Measurements from ENCODE around the gene CBX3. TPM values are rescaled to one million over a fixed set of nuclear protein-coding genes. Genes with fewer than 3 reads are reported as not detected.

CBX3 gene
- total and polyA plus RNA-seq, 2 of the 8 experiments (the other 6 are each of a cell fraction or from before 2014, with no cell fraction given) = 71.3 to 258 TPM

DNA sequence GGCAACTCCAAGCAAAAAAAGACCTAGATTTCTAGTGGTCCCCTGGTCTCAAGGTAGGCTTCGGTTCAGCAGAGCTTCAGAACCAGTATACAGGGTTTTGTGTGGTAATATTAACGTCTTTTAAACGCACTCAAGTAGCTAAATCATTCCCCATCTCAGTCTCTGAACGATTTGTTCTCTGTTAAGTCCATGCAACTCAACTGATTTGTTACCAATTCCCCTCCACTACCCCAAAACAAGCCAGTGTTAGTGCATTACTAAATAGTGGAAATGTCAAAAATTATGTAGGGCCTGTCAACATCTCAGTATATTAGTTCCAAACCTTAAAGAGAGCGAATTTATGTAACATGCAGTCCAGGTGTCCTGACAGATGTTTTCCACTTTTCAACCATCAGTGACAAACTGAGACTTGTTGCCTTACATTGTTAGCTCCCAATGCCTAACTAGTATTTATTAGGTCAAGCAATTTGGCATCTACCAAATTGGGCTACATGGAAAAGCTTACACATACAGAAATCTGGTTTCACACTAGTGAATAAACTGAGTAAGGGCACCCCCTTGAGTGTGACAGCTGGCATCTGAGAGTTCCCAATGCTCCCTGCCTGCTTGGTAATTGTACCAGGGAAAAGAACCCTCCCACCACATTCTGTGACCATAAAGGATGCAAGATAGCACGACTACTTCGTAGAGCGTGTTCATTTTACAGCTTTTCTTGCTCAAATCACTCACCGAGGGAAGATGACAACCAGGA, 13.2 kb upstream of the CBX3 start (continued):
- TF ChIP-seq, protein P1, sequence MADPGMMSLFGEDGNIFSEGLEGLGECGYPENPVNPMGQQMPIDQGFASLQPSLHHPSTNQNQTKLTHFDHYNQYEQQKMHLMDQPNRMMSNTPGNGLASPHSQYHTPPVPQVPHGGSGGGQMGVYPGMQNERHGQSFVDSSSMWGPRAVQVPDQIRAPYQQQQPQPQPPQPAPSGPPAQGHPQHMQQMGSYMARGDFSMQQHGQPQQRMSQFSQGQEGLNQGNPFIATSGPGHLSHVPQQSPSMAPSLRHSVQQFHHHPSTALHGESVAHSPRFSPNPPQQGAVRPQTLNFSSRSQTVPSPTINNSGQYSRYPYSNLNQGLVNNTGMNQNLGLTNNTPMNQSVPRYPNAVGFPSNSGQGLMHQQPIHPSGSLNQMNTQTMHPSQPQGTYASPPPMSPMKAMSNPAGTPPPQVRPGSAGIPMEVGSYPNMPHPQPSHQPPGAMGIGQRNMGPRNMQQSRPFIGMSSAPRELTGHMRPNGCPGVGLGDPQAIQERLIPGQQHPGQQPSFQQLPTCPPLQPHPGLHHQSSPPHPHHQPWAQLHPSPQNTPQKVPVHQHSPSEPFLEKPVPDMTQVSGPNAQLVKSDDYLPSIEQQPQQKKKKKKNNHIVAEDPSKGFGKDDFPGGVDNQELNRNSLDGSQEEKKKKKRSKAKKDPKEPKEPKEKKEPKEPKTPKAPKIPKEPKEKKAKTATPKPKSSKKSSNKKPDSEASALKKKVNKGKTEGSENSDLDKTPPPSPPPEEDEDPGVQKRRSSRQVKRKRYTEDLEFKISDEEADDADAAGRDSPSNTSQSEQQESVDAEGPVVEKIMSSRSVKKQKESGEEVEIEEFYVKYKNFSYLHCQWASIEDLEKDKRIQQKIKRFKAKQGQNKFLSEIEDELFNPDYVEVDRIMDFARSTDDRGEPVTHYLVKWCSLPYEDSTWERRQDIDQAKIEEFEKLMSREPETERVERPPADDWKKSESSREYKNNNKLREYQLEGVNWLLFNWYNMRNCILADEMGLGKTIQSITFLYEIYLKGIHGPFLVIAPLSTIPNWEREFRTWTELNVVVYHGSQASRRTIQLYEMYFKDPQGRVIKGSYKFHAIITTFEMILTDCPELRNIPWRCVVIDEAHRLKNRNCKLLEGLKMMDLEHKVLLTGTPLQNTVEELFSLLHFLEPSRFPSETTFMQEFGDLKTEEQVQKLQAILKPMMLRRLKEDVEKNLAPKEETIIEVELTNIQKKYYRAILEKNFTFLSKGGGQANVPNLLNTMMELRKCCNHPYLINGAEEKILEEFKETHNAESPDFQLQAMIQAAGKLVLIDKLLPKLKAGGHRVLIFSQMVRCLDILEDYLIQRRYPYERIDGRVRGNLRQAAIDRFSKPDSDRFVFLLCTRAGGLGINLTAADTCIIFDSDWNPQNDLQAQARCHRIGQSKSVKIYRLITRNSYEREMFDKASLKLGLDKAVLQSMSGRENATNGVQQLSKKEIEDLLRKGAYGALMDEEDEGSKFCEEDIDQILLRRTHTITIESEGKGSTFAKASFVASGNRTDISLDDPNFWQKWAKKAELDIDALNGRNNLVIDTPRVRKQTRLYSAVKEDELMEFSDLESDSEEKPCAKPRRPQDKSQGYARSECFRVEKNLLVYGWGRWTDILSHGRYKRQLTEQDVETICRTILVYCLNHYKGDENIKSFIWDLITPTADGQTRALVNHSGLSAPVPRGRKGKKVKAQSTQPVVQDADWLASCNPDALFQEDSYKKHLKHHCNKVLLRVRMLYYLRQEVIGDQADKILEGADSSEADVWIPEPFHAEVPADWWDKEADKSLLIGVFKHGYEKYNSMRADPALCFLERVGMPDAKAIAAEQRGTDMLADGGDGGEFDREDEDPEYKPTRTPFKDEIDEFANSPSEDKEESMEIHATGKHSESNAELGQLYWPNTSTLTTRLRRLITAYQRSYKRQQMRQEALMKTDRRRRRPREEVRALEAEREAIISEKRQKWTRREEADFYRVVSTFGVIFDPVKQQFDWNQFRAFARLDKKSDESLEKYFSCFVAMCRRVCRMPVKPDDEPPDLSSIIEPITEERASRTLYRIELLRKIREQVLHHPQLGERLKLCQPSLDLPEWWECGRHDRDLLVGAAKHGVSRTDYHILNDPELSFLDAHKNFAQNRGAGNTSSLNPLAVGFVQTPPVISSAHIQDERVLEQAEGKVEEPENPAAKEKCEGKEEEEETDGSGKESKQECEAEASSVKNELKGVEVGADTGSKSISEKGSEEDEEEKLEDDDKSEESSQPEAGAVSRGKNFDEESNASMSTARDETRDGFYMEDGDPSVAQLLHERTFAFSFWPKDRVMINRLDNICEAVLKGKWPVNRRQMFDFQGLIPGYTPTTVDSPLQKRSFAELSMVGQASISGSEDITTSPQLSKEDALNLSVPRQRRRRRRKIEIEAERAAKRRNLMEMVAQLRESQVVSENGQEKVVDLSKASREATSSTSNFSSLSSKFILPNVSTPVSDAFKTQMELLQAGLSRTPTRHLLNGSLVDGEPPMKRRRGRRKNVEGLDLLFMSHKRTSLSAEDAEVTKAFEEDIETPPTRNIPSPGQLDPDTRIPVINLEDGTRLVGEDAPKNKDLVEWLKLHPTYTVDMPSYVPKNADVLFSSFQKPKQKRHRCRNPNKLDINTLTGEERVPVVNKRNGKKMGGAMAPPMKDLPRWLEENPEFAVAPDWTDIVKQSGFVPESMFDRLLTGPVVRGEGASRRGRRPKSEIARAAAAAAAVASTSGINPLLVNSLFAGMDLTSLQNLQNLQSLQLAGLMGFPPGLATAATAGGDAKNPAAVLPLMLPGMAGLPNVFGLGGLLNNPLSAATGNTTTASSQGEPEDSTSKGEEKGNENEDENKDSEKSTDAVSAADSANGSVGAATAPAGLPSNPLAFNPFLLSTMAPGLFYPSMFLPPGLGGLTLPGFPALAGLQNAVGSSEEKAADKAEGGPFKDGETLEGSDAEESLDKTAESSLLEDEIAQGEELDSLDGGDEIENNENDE (IDR thresholded peaks at IDR 0.05; ENCODE audit: insufficient replicate concordance, low read length) = no peak
- no peak for TF ChIP-seq FOSL1 (IDR thresholded peaks at IDR 0.05; ENCODE audit: insufficient read depth, low read depth, low read length)
- no peak for TF ChIP-seq BACH1 (IDR thresholded peaks at IDR 0.05; ENCODE audit: low read length)
- peak; percentile 57; the same call in 1 of the 2 replicates for TF ChIP-seq CHD2 (IDR thresholded peaks at IDR 0.05; ENCODE audit: low read length)
- TF ChIP-seq SP2 (IDR thresholded peaks at IDR 0.05; ENCODE audit: low read length) = no peak
- peak; percentile 85 to 94 for TF ChIP-seq POLR2A (IDR thresholded peaks at IDR 0.05; ENCODE audit: control extremely low read depth in 1 of 2, low read depth in 2 of 2, low read length in 2 of 2)
- no peak for TF ChIP-seq KDM5A (IDR thresholded peaks at IDR 0.05; ENCODE audit: low read length)
- TF ChIP-seq RAD21 (IDR thresholded peaks at IDR 0.05 in 1 of 2, conservative IDR thresholded peaks at IDR 0.05 in 1 of 2; ENCODE audit: low read depth in 2 of 2, low read length in 2 of 2) = peak; percentile 4 to 30; a peak in 2 of 4 replicates
- 0 out of 2 replicates have a peak, but pooled peaks have one; percentile 22 for TF ChIP-seq TCF12 (IDR thresholded peaks at IDR 0.05; ENCODE audit: low read depth, low read length)
- no peak for TF ChIP-seq KDM1A (IDR thresholded peaks at IDR 0.05; ENCODE audit: borderline replicate concordance, low read length)
- TF ChIP-seq EZH2 (IDR thresholded peaks at IDR 0.05; ENCODE audit: low read depth, low read length, severe bottlenecking) = no peak

Data from H1 (cell line).